GM12874 (cell line): ENCODE data around the gene SLC31A2.

ENCODE experiments used
- CTCF ChIP-seq: IDR thresholded peaks from 2 replicates; pipeline ENCODE4 v1.5.1; 2011; ENCODE audit warnings: low read depth, mild to moderate bottlenecking, control low read depth, low read length, moderate library complexity; ENCODE audit not compliant: insufficient read depth

Gene SLC31A2

GRCh38 chr9:113176803-113177202 lies 26.0 kb downstream of the SLC31A2 start:
- no peak for TF ChIP-seq CTCF

GRCh38 chr9:113177251-113177650 lies 26.4 kb downstream of the SLC31A2 start:
- no peak for TF ChIP-seq CTCF

GRCh38 chr9:113178087-113178486 lies 27.3 kb downstream of the SLC31A2 start:
- TF ChIP-seq CTCF = no peak

- TF ChIP-seq CTCF = no peak
Measured at GRCh38 chr9:113179839-113180238, 29.0 kb downstream of the SLC31A2 start.

GRCh38 chr9:113181165-113181564 lies 30.4 kb downstream of the SLC31A2 start:
- no peak for TF ChIP-seq CTCF

GRCh38 chr9:113183956-113184488 lies 33.2 kb downstream of the SLC31A2 start:
- TF ChIP-seq CTCF = no peak

- no peak for TF ChIP-seq CTCF
Measured at GRCh38 chr9:113184539-113184938, 33.7 kb downstream of the SLC31A2 start.
